ENCODE results near the gene LEAP2.

The LEAP2 gene

GRCh38 chr5:132860742-132861141 lies 12.7 kb upstream of the LEAP2 start:
- no peak overlapping the region for H3K27ac ChIP-seq (ENCODE audit: insufficient read depth, low read depth, low read length, poor library complexity, severe bottlenecking)
- no peaks in the 10 kb centered on the region for H3K9me3 ChIP-seq (ENCODE audit: control insufficient read depth, low read length)
- H3K36me3 ChIP-seq (ENCODE audit: control insufficient read depth, insufficient read depth, low read length), result no peaks in the 10 kb centered on the region
- no peaks in the 10 kb centered on the region for H3K27me3 ChIP-seq (ENCODE audit: control insufficient read depth, insufficient read depth, low read length, poor library complexity, severe bottlenecking)
- H3K4me3 ChIP-seq (ENCODE audit: insufficient read depth, low read depth, low read length), result no peak overlapping the region
- 79 to 87% methylated on average over 4 to 5 of the region's 5 CpGs for WGBS, 2 experiments
- H3K4me1 ChIP-seq (ENCODE audit: control insufficient read depth, insufficient read depth, low read length), result no peaks in the 10 kb centered on the region

GRCh38 chr5:132865668-132866341 lies 7.7 kb upstream of the LEAP2 start:
- H3K36me3 ChIP-seq (ENCODE audit: control insufficient read depth, insufficient read depth, low read length), result no peaks in the 10 kb centered on the region
- H3K4me3 ChIP-seq (ENCODE audit: insufficient read depth, low read depth, low read length), result peak overlapping the region; percentile 88
- no peaks in the 10 kb centered on the region for H3K4me1 ChIP-seq (ENCODE audit: control insufficient read depth, insufficient read depth, low read length)
- no peaks in the 10 kb centered on the region for H3K9me3 ChIP-seq (ENCODE audit: control insufficient read depth, low read length)
- WGBS, 2 experiments, result 50 to 51% methylated on average over 30 of the region's 30 CpGs
- peak overlapping the region; percentile 86 for H3K27ac ChIP-seq (ENCODE audit: insufficient read depth, low read depth, low read length, poor library complexity, severe bottlenecking)
- no peaks in the 10 kb centered on the region for H3K27me3 ChIP-seq (ENCODE audit: control insufficient read depth, insufficient read depth, low read length, poor library complexity, severe bottlenecking)

DNA sequence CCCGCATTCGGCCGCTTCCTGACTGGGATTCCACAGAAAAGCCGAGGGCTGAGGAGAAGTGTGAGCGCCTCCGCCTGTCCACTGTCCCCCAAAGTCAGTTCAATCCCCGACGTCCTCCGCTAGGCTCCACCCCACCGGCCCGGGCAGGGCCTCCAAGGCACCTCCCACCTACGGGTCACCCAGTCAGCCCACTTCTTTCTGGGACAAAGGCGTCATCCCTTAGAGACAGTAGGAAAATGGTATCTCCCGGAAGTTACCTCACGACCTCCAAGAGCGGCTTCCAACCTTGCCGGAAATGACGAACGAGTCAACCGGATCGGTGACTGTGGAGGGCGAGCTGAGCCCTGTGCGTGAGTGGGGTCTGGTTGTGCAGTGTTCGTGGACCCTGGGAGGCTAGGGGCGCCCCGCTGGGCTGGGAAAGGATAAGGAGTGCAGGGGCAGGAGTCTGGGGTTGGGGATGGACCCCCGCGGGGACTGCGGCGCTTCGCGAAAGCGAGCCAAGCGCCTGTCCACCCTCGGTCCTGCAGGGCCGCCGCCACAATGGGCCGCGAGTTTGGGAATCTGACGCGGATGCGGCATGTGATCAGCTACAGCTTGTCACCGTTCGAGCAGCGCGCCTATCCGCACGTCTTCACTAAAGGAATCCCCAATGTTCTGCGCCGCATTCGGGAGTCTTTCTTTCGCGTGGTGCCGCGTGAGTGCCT lies 7.0 kb upstream of the LEAP2 start, which contains the start of the genes GDF9 and UQCRQ:
GDF9 (minus strand) TSS at position 128 of the 704 bp plus-strand sequence. CDS start 1,936 bp downstream, outside the sequence.
UQCRQ (plus strand) TSS at position 301 of the 704 bp plus-strand sequence; CDS start at position 541, 240 bp downstream.
- WGBS, 2 experiments, result 0 to 1% methylated on average over 55 of the region's 55 CpGs
- H3K4me3 ChIP-seq (ENCODE audit: insufficient read depth, low read depth, low read length), result peak within 1 kb of the TSS; percentile 88
- H3K9me3 ChIP-seq (ENCODE audit: control insufficient read depth, low read length), result no peaks in the 10 kb centered on the region
- H3K27ac ChIP-seq (ENCODE audit: insufficient read depth, low read depth, low read length, poor library complexity, severe bottlenecking), result peak within 1 kb of the TSS; percentile 86
- no peaks in the 10 kb centered on the region for H3K36me3 ChIP-seq (ENCODE audit: control insufficient read depth, insufficient read depth, low read length)
- no peaks in the 10 kb centered on the region for H3K27me3 ChIP-seq (ENCODE audit: control insufficient read depth, insufficient read depth, low read length, poor library complexity, severe bottlenecking)
- H3K4me1 ChIP-seq (ENCODE audit: control insufficient read depth, insufficient read depth, low read length), result no peaks in the 10 kb centered on the region

GRCh38 chr5:132867046-132867451 lies 6.4 kb upstream of the LEAP2 start:
- Histone ChIP-seq H3K4me1 (ENCODE audit: control insufficient read depth, insufficient read depth, low read length) (no peaks in the 10 kb centered on the region), H3K4me3 (ENCODE audit: insufficient read depth, low read depth, low read length) (peak overlapping the region; percentile 88), H3K36me3 (ENCODE audit: control insufficient read depth, insufficient read depth, low read length) (no peaks in the 10 kb centered on the region), H3K27me3 (ENCODE audit: control insufficient read depth, insufficient read depth, low read length, poor library complexity, severe bottlenecking) (no peaks in the 10 kb centered on the region), H3K9me3 (ENCODE audit: control insufficient read depth, low read length) (no peaks in the 10 kb centered on the region), H3K27ac (ENCODE audit: insufficient read depth, low read depth, low read length, poor library complexity, severe bottlenecking) (peak overlapping the region; percentile 86)
- 2% methylated on average over 13 of the region's 13 CpGs for WGBS, 2 experiments

- Histone ChIP-seq H3K9me3 (ENCODE audit: control insufficient read depth, low read length) (no peaks in the 10 kb centered on the region), H3K4me1 (ENCODE audit: control insufficient read depth, insufficient read depth, low read length) (no peaks in the 10 kb centered on the region), H3K36me3 (ENCODE audit: control insufficient read depth, insufficient read depth, low read length) (no peaks in the 10 kb centered on the region), H3K4me3 (ENCODE audit: insufficient read depth, low read depth, low read length) (no peak overlapping the region), H3K27ac (ENCODE audit: insufficient read depth, low read depth, low read length, poor library complexity, severe bottlenecking) (no peak overlapping the region), H3K27me3 (ENCODE audit: control insufficient read depth, insufficient read depth, low read length, poor library complexity, severe bottlenecking) (no peaks in the 10 kb centered on the region)
- WGBS, 2 experiments, result 94 to 96% methylated on average over 4 of the region's 4 CpGs
Measured at GRCh38 chr5:132868754-132869153, 4.7 kb upstream of the LEAP2 start.

DNA sequence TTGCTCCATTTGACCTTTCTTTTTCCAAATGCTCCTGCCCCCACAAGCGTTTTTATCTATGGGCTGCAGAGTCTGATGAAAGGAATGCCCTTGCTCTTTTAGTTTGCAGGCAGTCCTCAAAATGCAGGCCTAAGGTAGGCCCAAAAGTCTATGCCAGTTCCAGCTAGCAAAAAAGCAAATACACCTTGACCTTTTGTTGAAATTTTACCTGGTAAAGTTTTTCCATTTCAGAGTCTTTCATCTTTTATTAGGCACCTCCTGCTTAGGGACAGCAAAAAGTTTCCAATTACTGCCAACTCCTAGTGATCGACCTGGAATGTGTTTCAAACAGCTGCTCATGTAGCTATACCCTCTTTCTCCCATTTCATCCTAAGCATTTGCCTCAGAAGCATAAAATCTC lies 2.7 kb upstream of the LEAP2 start:
- H3K36me3 ChIP-seq (ENCODE audit: control insufficient read depth, insufficient read depth, low read length), result no peaks in the 10 kb centered on the region
- H3K4me1 ChIP-seq (ENCODE audit: control insufficient read depth, insufficient read depth, low read length), result no peaks in the 10 kb centered on the region
- H3K4me3 ChIP-seq (ENCODE audit: insufficient read depth, low read depth, low read length), result no peak overlapping the region
- H3K27me3 ChIP-seq (ENCODE audit: control insufficient read depth, insufficient read depth, low read length, poor library complexity, severe bottlenecking), result no peaks in the 10 kb centered on the region
- no peaks in the 10 kb centered on the region for H3K9me3 ChIP-seq (ENCODE audit: control insufficient read depth, low read length)
- 89 to 91% methylated on average over 2 of the region's 2 CpGs for WGBS, 2 experiments
- no peak overlapping the region for H3K27ac ChIP-seq (ENCODE audit: insufficient read depth, low read depth, low read length, poor library complexity, severe bottlenecking)

DNA sequence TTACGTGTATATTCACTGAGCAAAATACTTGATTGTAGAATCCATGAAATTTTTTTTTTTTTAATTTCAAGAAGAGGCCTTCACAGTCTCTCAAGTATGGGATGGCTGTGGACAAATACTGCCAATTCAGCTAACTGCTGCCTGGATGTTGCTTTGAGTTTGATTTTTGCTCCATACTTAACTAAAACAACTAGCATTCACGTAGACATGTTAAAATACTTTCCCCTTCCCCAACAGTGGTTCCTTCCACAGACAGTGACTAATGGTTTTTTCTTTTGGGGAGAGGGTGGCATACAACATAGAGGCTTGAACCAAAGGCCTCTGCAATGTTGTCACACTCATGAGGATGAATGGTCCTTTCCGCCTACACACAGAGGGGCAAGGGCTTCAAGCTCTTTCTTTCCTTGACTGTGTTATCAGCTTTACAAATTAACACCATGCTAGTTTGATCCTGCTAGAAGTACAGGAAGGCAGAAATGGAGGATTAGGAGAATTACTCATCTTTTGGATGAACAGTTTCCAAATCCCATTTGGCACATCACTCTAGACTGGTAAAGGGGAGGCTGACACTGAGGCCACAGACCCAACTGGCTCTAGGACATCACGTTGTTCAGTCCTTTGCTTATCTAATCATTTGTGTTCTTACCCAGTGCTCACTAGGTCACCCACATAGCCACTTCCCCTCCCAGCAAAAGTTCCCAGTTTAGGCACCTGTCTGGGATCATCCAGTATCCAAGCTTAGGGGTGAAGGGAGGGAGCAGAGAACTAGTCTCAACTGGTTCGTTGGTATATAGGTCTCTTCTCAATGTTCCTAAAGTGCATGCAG lies 1.8 kb upstream of the LEAP2 start:
- Histone ChIP-seq H3K4me3 (ENCODE audit: insufficient read depth, low read depth, low read length) (no peak overlapping the region), H3K27me3 (ENCODE audit: control insufficient read depth, insufficient read depth, low read length, poor library complexity, severe bottlenecking) (no peaks in the 10 kb centered on the region), H3K27ac (ENCODE audit: insufficient read depth, low read depth, low read length, poor library complexity, severe bottlenecking) (no peak overlapping the region), H3K36me3 (ENCODE audit: control insufficient read depth, insufficient read depth, low read length) (no peaks in the 10 kb centered on the region), H3K4me1 (ENCODE audit: control insufficient read depth, insufficient read depth, low read length) (no peaks in the 10 kb centered on the region), H3K9me3 (ENCODE audit: control insufficient read depth, low read length) (no peaks in the 10 kb centered on the region)
- 87 to 96% methylated on average over 5 of the region's 5 CpGs for WGBS, 2 experiments

GRCh38 chr5:132872788-132873118 lies 715 bp upstream of the LEAP2 start:
- WGBS, 2 experiments, result 93 to 94% methylated on average over 1 of the region's 1 CpG
- no peaks in the 10 kb centered on the region for H3K9me3 ChIP-seq (ENCODE audit: control insufficient read depth, low read length)
- no peak overlapping the region for H3K27ac ChIP-seq (ENCODE audit: insufficient read depth, low read depth, low read length, poor library complexity, severe bottlenecking)
- H3K36me3 ChIP-seq (ENCODE audit: control insufficient read depth, insufficient read depth, low read length), result peaks cover 4% of the 10 kb centered on the region
- no peaks in the 10 kb centered on the region for H3K4me1 ChIP-seq (ENCODE audit: control insufficient read depth, insufficient read depth, low read length)
- no peaks in the 10 kb centered on the region for H3K27me3 ChIP-seq (ENCODE audit: control insufficient read depth, insufficient read depth, low read length, poor library complexity, severe bottlenecking)
- H3K4me3 ChIP-seq (ENCODE audit: insufficient read depth, low read depth, low read length), result no peak overlapping the region

GRCh38 chr5:132873930-132874271 lies 433 bp downstream of the LEAP2 start:
- WGBS, 2 experiments, result 96 to 98% methylated on average over 3 of the region's 3 CpGs
- Histone ChIP-seq H3K9me3 (ENCODE audit: control insufficient read depth, low read length) (no peaks in the 10 kb centered on the region), H3K4me1 (ENCODE audit: control insufficient read depth, insufficient read depth, low read length) (no peaks in the 10 kb centered on the region), H3K4me3 (ENCODE audit: insufficient read depth, low read depth, low read length) (no peak overlapping the region), H3K27me3 (ENCODE audit: control insufficient read depth, insufficient read depth, low read length, poor library complexity, severe bottlenecking) (no peaks in the 10 kb centered on the region), H3K27ac (ENCODE audit: insufficient read depth, low read depth, low read length, poor library complexity, severe bottlenecking) (no peak overlapping the region), H3K36me3 (ENCODE audit: control insufficient read depth, insufficient read depth, low read length) (peaks cover 9% of the 10 kb centered on the region)
